Measurements from ENCODE around the gene CGB2. TPM values are rescaled to one million over a fixed set of nuclear protein-coding genes. Genes with fewer than 3 reads are reported as not detected.

The CGB2 gene
- total RNA-seq, 1 donor from 2014 or later, result not detected

DNA sequence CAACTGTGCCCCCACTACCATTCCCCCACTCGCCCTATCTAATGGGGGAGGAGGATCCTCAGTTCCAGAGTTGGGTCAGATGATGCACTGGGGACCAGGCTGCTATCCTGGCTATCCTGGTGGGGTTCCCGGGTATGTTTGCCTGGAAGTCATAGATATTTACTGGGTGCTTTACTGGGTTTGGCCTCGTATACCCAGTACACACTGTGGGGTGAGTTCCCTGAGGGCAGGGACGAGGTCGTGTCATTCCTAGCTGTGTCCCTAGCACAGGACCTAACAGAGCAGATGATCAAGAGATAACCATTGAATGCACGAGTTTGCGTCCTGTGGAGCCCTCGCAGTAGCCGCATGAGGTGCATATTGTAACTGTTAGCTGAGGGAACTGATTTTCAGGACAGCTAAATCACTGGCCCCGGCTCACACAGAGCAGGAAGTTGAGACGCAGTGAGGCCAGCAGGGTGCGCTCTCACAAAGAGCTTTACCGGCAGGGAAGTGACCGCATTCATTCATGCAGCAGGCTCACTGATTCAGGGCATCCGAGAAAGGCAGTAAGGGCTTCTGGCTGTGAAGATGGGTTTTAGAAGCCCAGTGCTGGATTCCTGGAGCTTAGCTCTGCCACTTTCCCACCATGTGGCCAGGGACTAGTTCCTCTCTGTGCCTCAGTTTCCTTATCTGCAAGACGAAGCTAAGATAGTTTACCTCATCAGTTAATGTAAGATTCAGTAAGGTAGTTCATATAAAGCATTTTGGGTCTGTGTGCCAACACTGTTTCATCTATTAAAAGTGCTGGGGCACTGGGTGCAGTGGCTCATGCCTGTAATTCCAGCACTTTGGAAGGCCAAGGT lies 32.0 kb upstream of the CGB2 start:
- peak overlapping the region; percentile 5 for H3K4me3 Mint-ChIP-seq
- TF ChIP-seq, protein P1, sequence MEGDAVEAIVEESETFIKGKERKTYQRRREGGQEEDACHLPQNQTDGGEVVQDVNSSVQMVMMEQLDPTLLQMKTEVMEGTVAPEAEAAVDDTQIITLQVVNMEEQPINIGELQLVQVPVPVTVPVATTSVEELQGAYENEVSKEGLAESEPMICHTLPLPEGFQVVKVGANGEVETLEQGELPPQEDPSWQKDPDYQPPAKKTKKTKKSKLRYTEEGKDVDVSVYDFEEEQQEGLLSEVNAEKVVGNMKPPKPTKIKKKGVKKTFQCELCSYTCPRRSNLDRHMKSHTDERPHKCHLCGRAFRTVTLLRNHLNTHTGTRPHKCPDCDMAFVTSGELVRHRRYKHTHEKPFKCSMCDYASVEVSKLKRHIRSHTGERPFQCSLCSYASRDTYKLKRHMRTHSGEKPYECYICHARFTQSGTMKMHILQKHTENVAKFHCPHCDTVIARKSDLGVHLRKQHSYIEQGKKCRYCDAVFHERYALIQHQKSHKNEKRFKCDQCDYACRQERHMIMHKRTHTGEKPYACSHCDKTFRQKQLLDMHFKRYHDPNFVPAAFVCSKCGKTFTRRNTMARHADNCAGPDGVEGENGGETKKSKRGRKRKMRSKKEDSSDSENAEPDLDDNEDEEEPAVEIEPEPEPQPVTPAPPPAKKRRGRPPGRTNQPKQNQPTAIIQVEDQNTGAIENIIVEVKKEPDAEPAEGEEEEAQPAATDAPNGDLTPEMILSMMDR (conservative IDR thresholded peaks at IDR 0.05), result peak; percentile 82
- peak overlapping the region; percentile 21 for H3K27ac Mint-ChIP-seq
- H3K27me3 Mint-ChIP-seq, result no peaks in the 10 kb centered on the region
- H3K9me3 Mint-ChIP-seq, result no peaks in the 10 kb centered on the region
- H3K4me1 Mint-ChIP-seq (ENCODE audit: unreplicated experiment), result peaks cover 17% of the 10 kb centered on the region
- DNase-seq (ENCODE audit: extremely low spot score, unreplicated experiment), result no peak
- H3K36me3 Mint-ChIP-seq, result peaks cover 6% of the 10 kb centered on the region

DNA sequence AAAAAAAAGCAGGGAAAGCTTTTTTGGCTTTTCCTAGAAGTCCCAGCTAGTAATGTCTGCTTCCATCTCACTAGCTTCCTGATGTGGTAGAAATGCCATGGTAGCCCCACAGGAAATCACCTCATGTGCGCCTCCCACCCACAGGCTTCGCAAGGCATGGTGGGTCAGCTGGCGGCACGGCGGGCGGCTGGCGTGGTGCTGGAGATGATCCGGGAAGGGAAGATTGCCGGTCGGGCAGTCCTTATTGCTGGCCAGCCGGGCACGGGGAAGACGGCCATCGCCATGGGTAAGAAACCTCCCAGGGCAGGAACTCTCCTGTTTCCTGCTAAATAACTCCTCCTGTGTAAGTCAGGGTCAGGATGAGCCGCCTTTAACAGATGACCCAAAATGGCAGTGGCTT lies 27.6 kb upstream of the CGB2 start:
- Mint-ChIP-seq H3K36me3 (peaks cover 9% of the 10 kb centered on the region), H3K27ac (no peak overlapping the region), H3K4me1 (ENCODE audit: unreplicated experiment) (peaks cover 7% of the 10 kb centered on the region), H3K4me3 (no peak overlapping the region), H3K27me3 (no peaks in the 10 kb centered on the region), H3K9me3 (no peaks in the 10 kb centered on the region)
- no peak for DNase-seq (ENCODE audit: extremely low spot score, unreplicated experiment)
- TF ChIP-seq, protein P1 (conservative IDR thresholded peaks at IDR 0.05), result no peak

DNA sequence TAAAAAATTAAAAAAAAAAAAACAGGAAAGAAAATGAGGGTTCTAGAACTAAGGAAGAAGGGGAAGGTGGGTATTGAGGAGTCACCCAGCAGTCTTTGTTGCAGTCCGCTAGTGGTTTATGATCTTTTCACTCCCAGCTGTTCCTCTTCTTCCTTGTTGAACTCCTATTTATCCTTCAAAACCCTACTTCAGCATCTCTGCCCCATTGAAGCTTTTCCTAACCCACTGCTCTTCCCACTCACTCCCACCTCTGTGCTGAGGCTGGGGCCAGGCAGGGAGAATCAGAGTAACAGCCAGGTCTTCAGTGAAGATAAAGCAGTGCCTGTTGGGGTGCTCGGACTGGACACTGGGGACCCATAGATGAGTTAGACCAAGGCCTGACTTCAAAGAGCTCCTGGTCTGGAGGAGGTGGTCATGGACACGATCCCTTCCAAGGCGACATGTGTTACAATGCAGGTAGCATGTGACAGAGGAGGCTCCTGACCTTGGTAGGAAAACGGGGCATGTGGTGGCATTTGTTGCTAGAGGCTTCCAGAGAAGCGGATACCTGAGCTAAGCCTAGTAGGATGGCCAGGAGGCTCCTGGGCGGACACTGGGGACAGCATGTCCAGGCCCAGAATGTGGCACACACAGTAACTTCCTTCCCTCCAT lies 26.6 kb upstream of the CGB2 start:
- no peak overlapping the region for H3K27ac Mint-ChIP-seq
- H3K9me3 Mint-ChIP-seq, result no peaks in the 10 kb centered on the region
- H3K4me3 Mint-ChIP-seq, result no peak overlapping the region
- no peaks in the 10 kb centered on the region for H3K4me1 Mint-ChIP-seq (ENCODE audit: unreplicated experiment)
- peaks cover 3% of the 10 kb centered on the region for H3K36me3 Mint-ChIP-seq
- DNase-seq (ENCODE audit: extremely low spot score, unreplicated experiment), result no peak
- TF ChIP-seq, protein P1 (conservative IDR thresholded peaks at IDR 0.05), result no peak
- no peaks in the 10 kb centered on the region for H3K27me3 Mint-ChIP-seq

DNA sequence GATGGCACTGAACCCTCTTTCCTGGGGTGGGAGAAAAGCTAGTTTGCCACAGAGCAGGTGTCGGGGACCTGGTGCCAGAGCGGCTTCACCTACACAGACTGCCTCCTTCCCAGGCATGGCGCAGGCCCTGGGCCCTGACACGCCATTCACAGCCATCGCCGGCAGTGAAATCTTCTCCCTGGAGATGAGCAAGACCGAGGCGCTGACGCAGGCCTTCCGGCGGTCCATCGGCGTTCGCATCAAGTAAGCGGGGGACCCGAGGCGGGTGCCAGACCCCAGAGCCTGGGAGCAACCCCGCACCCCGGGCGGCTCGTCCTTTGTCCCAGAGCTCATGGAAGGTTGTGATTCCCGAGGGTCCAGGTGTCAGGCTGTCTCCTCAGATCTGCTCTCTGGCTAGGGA lies 24.8 kb upstream of the CGB2 start:
- no peak overlapping the region for H3K4me3 Mint-ChIP-seq
- H3K27ac Mint-ChIP-seq, result no peak overlapping the region
- TF ChIP-seq, protein P1 (conservative IDR thresholded peaks at IDR 0.05), result no peak
- no peaks in the 10 kb centered on the region for H3K9me3 Mint-ChIP-seq
- no peaks in the 10 kb centered on the region for H3K27me3 Mint-ChIP-seq
- H3K36me3 Mint-ChIP-seq, result peaks cover 3% of the 10 kb centered on the region
- no peak for DNase-seq (ENCODE audit: extremely low spot score, unreplicated experiment)
- H3K4me1 Mint-ChIP-seq (ENCODE audit: unreplicated experiment), result no peaks in the 10 kb centered on the region

DNA sequence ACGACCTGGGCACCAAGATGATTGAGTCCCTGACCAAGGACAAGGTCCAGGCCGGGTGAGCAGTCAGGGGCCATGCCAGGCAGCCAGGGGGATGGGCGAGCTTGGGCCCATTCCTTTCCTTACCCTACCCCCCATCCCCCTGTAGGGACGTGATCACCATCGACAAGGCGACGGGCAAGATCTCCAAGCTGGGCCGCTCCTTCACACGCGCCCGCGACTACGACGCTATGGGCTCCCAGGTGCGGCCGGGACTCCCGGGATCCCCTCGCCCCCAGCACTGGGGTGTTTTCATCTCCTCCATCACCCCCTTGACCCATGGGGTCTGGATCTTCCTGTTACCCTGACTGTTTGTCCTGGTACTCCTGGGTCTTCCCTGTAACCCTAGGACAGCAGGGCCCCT lies 21.9 kb upstream of the CGB2 start:
- H3K27me3 Mint-ChIP-seq, result no peaks in the 10 kb centered on the region
- H3K27ac Mint-ChIP-seq, result no peak overlapping the region
- TF ChIP-seq, protein P1 (conservative IDR thresholded peaks at IDR 0.05), result no peak
- no peak overlapping the region for H3K4me3 Mint-ChIP-seq
- DNase-seq (ENCODE audit: extremely low spot score, unreplicated experiment), result no peak
- H3K4me1 Mint-ChIP-seq (ENCODE audit: unreplicated experiment), result no peaks in the 10 kb centered on the region
- H3K36me3 Mint-ChIP-seq, result peaks cover 8% of the 10 kb centered on the region
- no peaks in the 10 kb centered on the region for H3K9me3 Mint-ChIP-seq
